Mucosa of descending colon (tissue), 3 donors: ENCODE results near the gene FAM110D. TPM values are rescaled to one million over a fixed set of nuclear protein-coding genes. Genes with fewer than 3 reads are reported as not detected.

Source experiments
- ATAC-seq: fragments of 200-7000 bp; cut with Tn5 transposase; one replicate; pipeline ENCODE4 v1.9.1; 2020; ENCODE audit warnings: mild to moderate bottlenecking, moderate library complexity
- DNase-seq, 3 donors: peaks; one replicate each; pipeline ENCODE4 v3.0.0-alpha.2; 2020
- H3K36me3 ChIP-seq: fragments of 200-600 bp; one replicate; pipeline ENCODE4 v1.8.0; 2021; ENCODE audit warnings: low read depth, mild to moderate bottlenecking
- H3K4me1 ChIP-seq: fragments of 200-600 bp; one replicate; pipeline ENCODE4 v1.8.0; 2021; ENCODE audit warnings: low read depth, mild to moderate bottlenecking
- H3K4me3 ChIP-seq: fragments of 200-600 bp; one replicate; pipeline ENCODE4 v1.8.0; 2021; ENCODE audit warnings: mild to moderate bottlenecking
- H3K9me3 ChIP-seq: fragments of 200-600 bp; one replicate; pipeline ENCODE4 v1.8.0; 2021; ENCODE audit warnings: mild to moderate bottlenecking
- intact Hi-C, 2 donors: fragments of 100-400 bp; cut with DNase I in 1 of 2; cut with micrococcal nuclease in 1 of 2; formaldehyde crosslinking; loops; one replicate each; pipeline versions ENCODE4 v1.11.0 to v1.11.1; 2022; cut with DNase I, micrococcal nuclease
- total RNA-seq, 3 donors: library from RNA; stranded (reverse); fragmentation: NEBNext Ultra II Directional in 2 of 3; extraction: Animal tissue kit (Norgen Biotek cat#: 25700) in 2 of 3; gene quantifications; one replicate each; pipeline versions ENCODE4 v1.2.1 to v1.2.4, GENCODE V29; 2021 to 2023
- TF ChIP-seq, protein P1 (sequence below): fragments of 200-600 bp; IDR thresholded peaks from one replicate; pipeline ENCODE4 v1.8.0; 2022; ENCODE audit warnings: antibody characterized with exemption, mild to moderate bottlenecking
- donor health status: DM: no; HTN: no; CAD: no; lungs with moderate emphysema.
- donor health status: DM: no; HTN: no; CAD: no.
- donor health status: DM: no; HTN: yes; CAD: no.

The FAM110D gene
- total RNA-seq, 3 donors from 2014 or later = 0.78 to 1.5 (median 1.5) TPM

GRCh38 chr1:26127235-26128163 lies 31.4 kb upstream of the FAM110D start:
- Histone ChIP-seq H3K4me1 (peaks cover 10% of the 10 kb centered on the region), H3K36me3 (no peaks in the 10 kb centered on the region), H3K9me3 (no peaks in the 10 kb centered on the region), H3K4me3 (peak overlapping the region; percentile 23)
- DNase-seq (peak in 1 of 3 donors; percentile 67), ATAC-seq (peak; percentile 46)
- TF ChIP-seq, protein P1, sequence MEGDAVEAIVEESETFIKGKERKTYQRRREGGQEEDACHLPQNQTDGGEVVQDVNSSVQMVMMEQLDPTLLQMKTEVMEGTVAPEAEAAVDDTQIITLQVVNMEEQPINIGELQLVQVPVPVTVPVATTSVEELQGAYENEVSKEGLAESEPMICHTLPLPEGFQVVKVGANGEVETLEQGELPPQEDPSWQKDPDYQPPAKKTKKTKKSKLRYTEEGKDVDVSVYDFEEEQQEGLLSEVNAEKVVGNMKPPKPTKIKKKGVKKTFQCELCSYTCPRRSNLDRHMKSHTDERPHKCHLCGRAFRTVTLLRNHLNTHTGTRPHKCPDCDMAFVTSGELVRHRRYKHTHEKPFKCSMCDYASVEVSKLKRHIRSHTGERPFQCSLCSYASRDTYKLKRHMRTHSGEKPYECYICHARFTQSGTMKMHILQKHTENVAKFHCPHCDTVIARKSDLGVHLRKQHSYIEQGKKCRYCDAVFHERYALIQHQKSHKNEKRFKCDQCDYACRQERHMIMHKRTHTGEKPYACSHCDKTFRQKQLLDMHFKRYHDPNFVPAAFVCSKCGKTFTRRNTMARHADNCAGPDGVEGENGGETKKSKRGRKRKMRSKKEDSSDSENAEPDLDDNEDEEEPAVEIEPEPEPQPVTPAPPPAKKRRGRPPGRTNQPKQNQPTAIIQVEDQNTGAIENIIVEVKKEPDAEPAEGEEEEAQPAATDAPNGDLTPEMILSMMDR = no peak
- intact Hi-C loops = no loop called here

DNA sequence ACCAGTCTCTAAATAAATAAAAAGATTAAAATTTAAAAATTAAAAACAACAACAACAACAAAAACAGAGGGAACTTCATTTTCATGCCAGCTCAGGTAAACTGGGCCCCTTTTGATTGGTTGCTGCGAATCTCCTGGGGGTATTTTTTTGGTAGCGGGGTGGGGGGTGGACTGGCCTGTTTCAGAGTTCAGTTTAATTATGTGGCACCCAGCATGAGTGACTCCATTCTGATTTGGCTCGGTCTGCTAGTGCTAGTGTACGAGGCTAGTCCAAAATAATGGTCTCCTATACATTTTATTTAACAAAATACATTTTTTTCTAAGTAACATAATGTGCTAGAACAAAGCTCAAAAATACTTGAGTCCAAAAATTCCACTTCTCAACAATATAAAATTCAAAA lies 29.1 kb upstream of the FAM110D start:
- no peak overlapping the region for H3K4me3 ChIP-seq
- intact Hi-C loops = no loop called here
- H3K9me3 ChIP-seq = no peaks in the 10 kb centered on the region
- TF ChIP-seq, protein P1 = no peak
- no peaks in the 10 kb centered on the region for H3K36me3 ChIP-seq
- no peak for DNase-seq
- no peak for ATAC-seq
- H3K4me1 ChIP-seq = peaks cover 2% of the 10 kb centered on the region

DNA sequence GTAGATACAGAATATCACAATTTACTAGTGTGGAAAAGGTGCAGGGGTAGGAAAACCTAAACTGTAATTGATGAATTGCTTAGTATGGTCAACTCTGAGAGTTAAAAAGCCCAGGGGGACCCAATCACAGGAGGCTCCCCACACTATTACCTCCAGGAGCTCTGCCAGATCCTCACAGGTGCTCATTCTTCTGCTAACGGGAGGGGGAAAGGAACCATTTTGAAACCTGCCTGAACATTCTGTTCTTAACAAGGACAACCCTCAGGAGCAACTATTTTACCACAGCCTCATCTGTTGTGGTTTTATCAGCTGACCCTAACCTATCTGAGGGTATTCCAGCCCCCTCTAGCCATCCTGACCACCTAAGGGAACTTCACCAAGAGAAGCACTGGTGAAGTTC lies 28.2 kb upstream of the FAM110D start:
- H3K4me3 ChIP-seq = no peak overlapping the region
- no peaks in the 10 kb centered on the region for H3K4me1 ChIP-seq
- ATAC-seq (no peak), DNase-seq (no peak)
- no peaks in the 10 kb centered on the region for H3K9me3 ChIP-seq
- intact Hi-C loops = no loop called here
- TF ChIP-seq, protein P1 = no peak
- H3K36me3 ChIP-seq = no peaks in the 10 kb centered on the region

DNA sequence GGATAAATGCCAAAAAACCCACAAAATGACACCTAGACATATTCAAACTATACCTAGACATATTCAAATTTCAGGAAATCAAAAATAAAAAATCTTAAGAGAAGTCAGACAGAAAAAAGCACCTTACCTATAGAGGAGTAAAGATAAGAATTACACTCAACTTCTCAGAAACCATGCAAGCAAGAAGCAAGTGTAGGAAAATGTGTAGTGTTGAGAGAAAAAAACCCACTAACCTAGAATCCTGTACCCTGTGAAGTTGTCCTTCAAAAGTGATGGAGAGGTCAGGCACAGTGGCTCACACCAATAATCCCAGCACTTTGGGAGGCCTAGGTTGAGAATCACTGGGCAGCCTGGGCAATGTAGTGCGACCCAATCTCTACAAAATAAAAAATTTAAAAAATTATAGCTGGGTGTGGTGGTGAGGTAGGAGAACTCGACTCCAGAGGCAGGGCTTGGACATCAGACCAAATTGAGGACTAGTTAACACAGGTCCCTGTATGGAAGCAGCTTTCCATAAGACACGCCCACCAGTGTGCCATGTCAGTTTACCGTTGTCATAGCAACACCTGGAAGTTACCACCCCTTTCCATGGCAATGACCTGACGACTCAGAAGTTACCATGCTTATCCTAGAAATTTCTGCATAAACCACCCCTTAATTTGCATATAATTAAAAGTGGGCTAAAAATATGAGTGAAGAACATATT lies 26.6 kb upstream of the FAM110D start:
- DNase-seq (peak in 1 of 3 donors; percentile 48), ATAC-seq (peak; percentile 57)
- TF ChIP-seq, protein P1 = no peak
- H3K36me3 ChIP-seq = no peaks in the 10 kb centered on the region
- H3K4me1 ChIP-seq = no peaks in the 10 kb centered on the region
- no peaks in the 10 kb centered on the region for H3K9me3 ChIP-seq
- intact Hi-C loops = no loop called here
- H3K4me3 ChIP-seq = no peak overlapping the region

- Histone ChIP-seq H3K4me3 (no peak overlapping the region), H3K36me3 (no peaks in the 10 kb centered on the region), H3K9me3 (no peaks in the 10 kb centered on the region), H3K4me1 (no peaks in the 10 kb centered on the region)
- DNase-seq = no peak
- intact Hi-C loops = no loop called here
- TF ChIP-seq, protein P1 = no peak
- ATAC-seq = no peak
Observed at GRCh38 chr1:26132834-26133167, 26.1 kb upstream of the FAM110D start.
